GM21390 (cell line): ENCODE measurements around the gene KDM4F.

Experiments used
- ATAC-seq: cut with Tn5 transposase; IDR thresholded peaks from one replicate; pipeline ENCODE4 v1.9.1; 2021; ENCODE audit not compliant: unreplicated experiment

The KDM4F gene

DNA sequence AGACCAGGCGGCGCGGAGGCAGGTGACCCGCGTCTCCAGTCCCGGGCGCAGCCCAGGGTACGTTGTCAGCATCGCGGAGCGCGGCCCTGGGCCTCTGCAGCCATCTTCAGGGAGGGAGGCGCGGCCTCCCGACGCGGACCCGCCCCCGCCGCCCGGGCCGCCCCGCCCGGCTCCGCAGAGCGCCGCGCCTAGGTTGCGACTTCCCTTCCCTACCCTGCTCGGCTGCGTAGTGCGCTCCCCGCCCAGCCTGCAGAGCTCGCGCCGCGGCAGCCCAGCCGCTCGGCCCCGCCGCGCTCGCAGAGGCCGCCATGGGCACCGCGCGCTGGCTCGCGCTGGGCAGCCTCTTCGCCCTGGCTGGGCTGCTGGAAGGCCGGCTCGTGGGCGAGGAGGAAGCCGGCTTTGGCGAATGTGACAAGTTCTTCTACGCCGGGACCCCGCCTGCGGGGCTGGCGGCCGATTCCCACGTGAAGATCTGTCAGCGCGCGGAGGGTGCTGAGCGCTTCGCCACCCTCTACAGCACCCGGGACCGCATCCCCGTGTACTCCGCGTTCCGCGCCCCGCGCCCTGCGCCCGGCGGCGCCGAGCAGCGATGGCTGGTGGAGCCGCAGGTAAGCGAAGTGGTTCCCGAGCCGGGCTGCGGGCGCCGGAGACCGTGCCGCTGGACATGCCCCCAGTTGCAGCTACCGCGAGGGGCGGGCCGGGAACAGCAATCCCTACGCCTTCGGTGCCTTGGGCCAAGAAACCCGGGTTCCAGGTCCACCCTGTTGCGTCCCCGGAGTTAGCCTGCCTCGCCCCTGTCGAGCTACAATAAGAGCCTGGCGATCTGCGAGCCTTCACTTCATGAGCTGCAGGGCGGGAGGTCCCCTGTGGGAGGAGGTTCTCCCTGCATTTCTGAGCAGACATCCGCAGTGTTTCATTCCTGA, 40.7 kb downstream of the KDM4F start, which contains the start of gene ENDOD1:
Gene ENDOD1, plus strand, starts transcription at position 227 of the 923 bp plus-strand sequence. Its CDS starts 82 bp downstream, at position 309.
- ATAC-seq, result peak; percentile 87

DNA sequence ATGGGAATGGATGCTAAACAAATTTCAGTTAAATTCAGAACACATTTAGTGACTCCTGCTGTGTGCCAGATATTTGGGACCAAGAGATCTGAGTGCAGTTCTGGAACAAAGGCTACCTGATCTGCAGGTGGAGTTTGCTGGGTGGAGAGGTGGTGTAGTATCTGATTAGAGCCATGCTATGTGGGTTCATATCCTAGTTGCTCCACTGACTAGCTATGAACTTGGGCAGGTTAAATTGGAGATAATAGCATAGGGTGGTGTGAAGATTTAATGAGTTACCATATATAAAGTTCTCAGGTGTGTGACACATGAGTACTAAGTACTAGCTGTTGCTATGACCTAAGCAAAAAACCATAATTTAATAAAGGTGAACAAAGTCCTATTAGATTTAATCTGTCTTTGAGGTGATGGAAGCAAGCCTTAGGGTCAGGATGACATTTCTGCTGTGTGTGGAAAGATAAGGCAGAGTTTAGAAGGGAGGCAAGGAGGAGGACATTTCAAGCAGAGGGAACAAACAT, 42.5 kb downstream of the KDM4F start:
- no peak for ATAC-seq

DNA sequence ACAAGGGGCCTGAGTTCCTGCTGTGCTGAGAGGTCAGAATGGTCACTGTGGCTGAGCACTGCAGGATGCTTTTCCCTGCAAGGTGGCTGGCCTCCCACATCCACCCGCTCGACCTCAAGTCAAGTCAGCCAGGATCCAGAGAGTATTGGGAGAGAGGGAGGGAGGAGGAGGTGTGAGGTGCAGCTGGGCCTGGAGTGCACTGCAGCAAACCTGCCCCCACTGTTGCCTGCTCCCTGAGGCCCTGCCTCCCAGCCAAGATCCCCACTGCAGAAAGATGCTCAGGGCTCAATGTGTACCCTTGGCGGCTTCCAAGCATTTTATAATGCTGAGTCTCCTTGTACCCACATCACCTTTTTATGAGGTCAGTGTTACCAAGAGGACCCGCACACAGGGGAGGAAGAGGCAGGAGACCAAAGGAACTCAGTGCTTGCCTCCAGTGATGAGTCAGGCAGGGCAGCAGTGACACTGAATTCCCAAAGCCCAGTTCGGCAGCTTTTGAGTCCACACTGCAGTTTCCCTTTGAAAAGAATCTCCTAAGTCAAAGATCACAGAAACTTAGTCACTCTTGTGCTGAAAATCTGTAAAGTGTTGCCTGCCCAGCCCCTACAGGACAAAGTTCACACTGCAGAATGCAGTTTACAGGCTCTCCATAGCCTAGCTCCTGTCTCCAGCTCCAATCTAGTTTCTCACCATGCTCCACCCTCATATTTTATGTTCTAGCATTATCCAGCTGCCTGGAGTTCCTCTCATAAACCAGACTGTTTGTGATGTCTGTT, 43.5 kb downstream of the KDM4F start:
- no peak for ATAC-seq

DNA sequence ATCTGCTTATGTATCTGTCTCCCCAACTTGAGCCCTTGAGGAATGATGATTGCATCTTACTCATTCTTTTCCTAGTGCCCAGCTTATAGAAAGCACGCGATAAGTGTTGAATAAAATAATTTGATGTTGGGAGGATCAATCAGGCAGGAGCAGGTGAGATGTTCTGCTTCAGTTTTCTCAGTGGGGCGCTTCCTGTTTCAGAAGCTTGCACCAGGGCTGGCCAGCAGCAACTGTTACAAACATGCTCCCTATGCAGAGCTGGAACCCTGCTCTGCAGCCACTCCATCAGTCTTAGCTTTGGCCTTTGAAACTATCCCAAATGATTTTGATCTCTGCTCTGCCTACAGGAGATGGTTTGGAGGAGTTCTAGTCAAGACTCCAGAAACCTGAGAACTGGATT, 44.3 kb downstream of the KDM4F start:
- no peak for ATAC-seq

DNA sequence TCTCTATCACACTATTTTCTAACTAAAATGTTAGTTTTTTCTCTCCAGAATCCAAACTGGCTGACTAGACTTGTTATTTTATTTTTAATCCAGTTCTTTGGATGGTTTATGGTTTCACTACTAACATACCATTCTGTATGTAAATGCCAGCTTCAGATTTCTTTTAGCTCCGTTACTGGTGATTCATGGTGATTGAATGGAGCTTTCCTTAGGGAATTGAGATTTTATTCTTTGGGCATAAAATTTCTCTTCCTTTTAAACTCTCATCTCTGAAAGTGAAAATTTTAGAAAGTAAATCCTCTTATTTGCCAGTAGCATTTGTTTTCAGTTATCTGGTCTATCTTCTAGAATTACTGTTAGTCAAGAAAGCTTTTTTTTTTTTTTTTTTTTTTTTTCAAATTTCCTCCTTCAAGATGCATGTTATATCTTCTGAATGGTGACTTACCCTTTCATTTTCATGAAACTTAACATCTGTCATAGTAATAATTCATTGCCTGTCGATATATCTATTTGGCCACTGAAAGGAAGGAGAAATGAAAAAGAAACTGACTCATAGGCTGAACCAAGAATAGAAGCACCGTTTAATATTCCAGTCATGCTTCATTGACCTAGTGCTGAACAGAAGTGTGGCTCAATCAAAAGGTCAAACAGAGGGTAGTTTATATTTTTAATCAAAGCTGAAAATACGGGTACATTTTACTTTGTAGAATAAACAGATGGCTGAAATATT, 46.8 kb downstream of the KDM4F start:
- peak; percentile 83 for ATAC-seq

DNA sequence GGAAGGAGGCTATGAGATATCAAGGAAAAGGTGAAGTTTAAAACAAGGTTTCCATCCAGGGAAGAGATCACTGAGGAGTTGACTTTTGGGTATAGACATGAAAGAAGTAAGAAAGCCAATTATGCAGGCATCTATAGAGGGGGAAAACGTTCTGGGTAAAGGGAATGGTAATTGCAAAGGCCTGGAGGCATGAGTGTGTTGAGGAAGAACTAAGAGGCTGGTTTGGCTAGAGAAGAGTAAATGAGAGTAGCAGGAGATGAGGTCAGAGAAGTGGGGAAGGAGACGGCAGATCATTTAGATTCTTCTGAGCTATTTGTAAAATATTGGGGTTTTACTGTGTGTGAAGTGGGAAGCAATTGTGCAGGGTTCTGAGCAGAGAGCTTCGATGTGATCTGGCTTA, 48.0 kb downstream of the KDM4F start:
- no peak for ATAC-seq

DNA sequence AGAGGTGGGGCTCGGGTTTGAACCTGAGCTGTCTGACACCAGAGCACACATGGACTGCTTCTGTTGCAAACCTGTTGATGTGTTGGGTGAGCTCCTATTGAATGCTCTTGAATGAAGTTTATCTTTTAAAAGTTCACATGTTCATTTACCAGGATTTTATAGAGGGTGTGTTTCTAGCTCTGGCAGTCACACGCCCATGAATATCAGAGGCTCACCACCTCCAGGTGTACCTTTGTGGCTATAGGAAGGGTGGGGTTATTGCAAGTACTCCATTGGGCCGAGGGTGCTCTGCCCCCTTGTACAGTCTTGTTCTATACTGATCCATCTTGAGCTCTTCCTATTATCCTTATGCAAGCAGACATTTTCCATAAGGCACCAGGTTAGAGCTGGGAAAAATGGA, 49.6 kb downstream of the KDM4F start:
- ATAC-seq, result no peak

DNA sequence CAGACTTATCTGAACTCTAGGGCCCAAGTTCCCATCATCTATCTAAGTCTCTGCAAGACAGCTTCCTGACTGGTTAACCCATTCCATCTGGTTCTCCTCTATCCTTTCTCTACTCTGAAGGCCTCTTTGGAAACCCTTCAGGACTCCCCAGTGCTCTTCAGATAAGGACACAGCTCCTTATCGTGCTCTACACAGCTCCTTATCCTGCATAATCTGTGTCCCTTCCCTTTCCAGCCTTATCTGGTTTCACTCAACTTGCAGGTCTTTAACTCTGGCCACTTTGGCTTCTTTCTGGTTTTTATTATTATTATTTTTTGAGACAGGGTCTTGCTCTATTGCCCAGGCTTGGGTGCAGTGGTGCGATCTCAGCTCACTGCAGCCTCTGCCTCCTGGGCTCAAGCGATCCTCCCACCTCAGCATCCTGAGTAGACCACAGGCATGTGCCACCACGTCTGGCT, 51.0 kb downstream of the KDM4F start:
- no peak for ATAC-seq
